Body of pancreas (tissue), 4 donors: ENCODE measurements around the gene FSIP2.

Source experiments
- POLR2A ChIP-seq, 3 donors: fragments of 450-650 bp; IDR thresholded peaks; one replicate each; pipeline ENCODE4 v1.6.1; 2016; ENCODE audit warnings: antibody characterized with exemption in 3 of 3, mild to moderate bottlenecking in 2 of 3
- TF ChIP-seq, protein P1 (sequence below), 7 experiments: fragments of 450-650 bp in 4 of 7; fragments of 200-600 bp in 3 of 7; sonication (generic) in 3 of 7; IDR thresholded peaks; one replicate each; pipeline ENCODE4 v1.5.1; 2016 to 2019; ENCODE audit warnings: antibody characterized with exemption in 7 of 7

DNA sequence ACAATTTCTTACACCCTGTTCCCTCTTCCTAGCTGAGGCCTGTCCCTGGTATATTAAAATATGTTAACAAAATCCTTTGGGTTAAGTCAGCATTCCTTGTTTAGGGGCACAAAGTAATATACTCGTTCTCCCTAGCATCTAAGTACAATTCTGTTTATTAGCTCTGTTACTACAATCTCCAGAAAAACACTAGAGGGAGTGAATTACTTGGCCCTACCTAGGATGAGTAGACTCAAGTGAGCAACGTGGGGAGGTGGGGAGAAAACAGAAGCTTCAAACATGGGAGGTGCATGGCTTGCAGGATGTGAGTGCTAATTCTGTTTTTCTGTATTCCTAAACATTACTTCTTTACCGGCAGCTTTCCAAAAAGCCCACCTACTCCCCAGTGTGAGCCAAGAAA lies 89.7 kb downstream of the FSIP2 start:
- TF ChIP-seq POLR2A (IDR thresholded peaks at IDR 0.05), result no peak
- TF ChIP-seq, protein P1, sequence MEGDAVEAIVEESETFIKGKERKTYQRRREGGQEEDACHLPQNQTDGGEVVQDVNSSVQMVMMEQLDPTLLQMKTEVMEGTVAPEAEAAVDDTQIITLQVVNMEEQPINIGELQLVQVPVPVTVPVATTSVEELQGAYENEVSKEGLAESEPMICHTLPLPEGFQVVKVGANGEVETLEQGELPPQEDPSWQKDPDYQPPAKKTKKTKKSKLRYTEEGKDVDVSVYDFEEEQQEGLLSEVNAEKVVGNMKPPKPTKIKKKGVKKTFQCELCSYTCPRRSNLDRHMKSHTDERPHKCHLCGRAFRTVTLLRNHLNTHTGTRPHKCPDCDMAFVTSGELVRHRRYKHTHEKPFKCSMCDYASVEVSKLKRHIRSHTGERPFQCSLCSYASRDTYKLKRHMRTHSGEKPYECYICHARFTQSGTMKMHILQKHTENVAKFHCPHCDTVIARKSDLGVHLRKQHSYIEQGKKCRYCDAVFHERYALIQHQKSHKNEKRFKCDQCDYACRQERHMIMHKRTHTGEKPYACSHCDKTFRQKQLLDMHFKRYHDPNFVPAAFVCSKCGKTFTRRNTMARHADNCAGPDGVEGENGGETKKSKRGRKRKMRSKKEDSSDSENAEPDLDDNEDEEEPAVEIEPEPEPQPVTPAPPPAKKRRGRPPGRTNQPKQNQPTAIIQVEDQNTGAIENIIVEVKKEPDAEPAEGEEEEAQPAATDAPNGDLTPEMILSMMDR (IDR thresholded peaks at IDR 0.05), result no peak
